ENCODE data around the gene LRRK1.

Gene LRRK1

GRCh38 chr15:100985401-100985800 is 66.2 kb downstream of the LRRK1 start:
- Histone ChIP-seq H3K27me3 (ENCODE audit: insufficient read depth, low read length) (no peaks in the 10 kb centered on the region), H3K36me3 (ENCODE audit: insufficient read depth, low read length) (peaks cover 86% of the 10 kb centered on the region), H3K4me3 (ENCODE audit: low read depth, low read length, poor library complexity, severe bottlenecking) (no peak overlapping the region), H2AFZ (ENCODE audit: low read length) (no peak overlapping the region), H3K9me2 (ENCODE audit: low read depth, low read length) (no peaks in the 10 kb centered on the region), H3K4me2 (ENCODE audit: low read length) (no peak overlapping the region), H3K9me3 (ENCODE audit: low read length) (no peaks in the 10 kb centered on the region), H3K27ac (ENCODE audit: low read depth, low read length, poor library complexity, severe bottlenecking) (no peak overlapping the region), H3K9ac (ENCODE audit: low read length) (no peak overlapping the region), H3K79me2 (ENCODE audit: insufficient read depth, low read length) (no peaks in the 10 kb centered on the region), H3F3A (ENCODE audit: insufficient read depth, low read length) (no peaks in the 10 kb centered on the region; the same call in 1 of the 2 replicates), H4K20me1 (ENCODE audit: insufficient read depth, low read length) (no peaks in the 10 kb centered on the region), H3K4me1 (ENCODE audit: insufficient read depth, low read length, severe bottlenecking) (peaks cover 12% of the 10 kb centered on the region)
- TF ChIP-seq EZH2 (IDR thresholded peaks at IDR 0.05; ENCODE audit: borderline replicate concordance, low read length) (no peak), CTCF (IDR thresholded peaks at IDR 0.05; ENCODE audit: low read length) (no peak)

GRCh38 chr15:100986158-100986896 is 67.2 kb downstream of the LRRK1 start:
- Histone ChIP-seq H3K9ac (ENCODE audit: low read length) (no peak overlapping the region), H3K4me1 (ENCODE audit: insufficient read depth, low read length, severe bottlenecking) (peaks cover 3% of the 10 kb centered on the region), H2AFZ (ENCODE audit: low read length) (no peak overlapping the region), H3K9me3 (ENCODE audit: low read length) (no peaks in the 10 kb centered on the region), H4K20me1 (ENCODE audit: insufficient read depth, low read length) (no peaks in the 10 kb centered on the region), H3K9me2 (ENCODE audit: low read depth, low read length) (no peaks in the 10 kb centered on the region), H3K27me3 (ENCODE audit: insufficient read depth, low read length) (no peaks in the 10 kb centered on the region), H3K27ac (ENCODE audit: low read depth, low read length, poor library complexity, severe bottlenecking) (no peak overlapping the region), H3K4me3 (ENCODE audit: low read depth, low read length, poor library complexity, severe bottlenecking) (no peak overlapping the region), H3K36me3 (ENCODE audit: insufficient read depth, low read length) (peaks cover 92% of the 10 kb centered on the region), H3K4me2 (ENCODE audit: low read length) (no peak overlapping the region), H3K79me2 (ENCODE audit: insufficient read depth, low read length) (no peaks in the 10 kb centered on the region), H3F3A (ENCODE audit: insufficient read depth, low read length) (no peaks in the 10 kb centered on the region; the same call in 1 of the 2 replicates)
- TF ChIP-seq CTCF (IDR thresholded peaks at IDR 0.05; ENCODE audit: low read length) (no peak), EZH2 (IDR thresholded peaks at IDR 0.05; ENCODE audit: borderline replicate concordance, low read length) (no peak)

- peaks cover 91% of the 10 kb centered on the region for H3K36me3 ChIP-seq (ENCODE audit: insufficient read depth, low read length)
Observed at GRCh38 chr15:100987143-100987542, 68.0 kb downstream of the LRRK1 start.

More at GRCh38 chr15:100987143-100987542, 68.0 kb downstream of the LRRK1 start:
- no peak overlapping the region for H3K4me3 ChIP-seq (ENCODE audit: low read depth, low read length, poor library complexity, severe bottlenecking)
- H3K9ac ChIP-seq (ENCODE audit: low read length) = no peak overlapping the region
- no peaks in the 10 kb centered on the region for H3K4me1 ChIP-seq (ENCODE audit: insufficient read depth, low read length, severe bottlenecking)
- H3K9me2 ChIP-seq (ENCODE audit: low read depth, low read length) = no peaks in the 10 kb centered on the region
- H3K4me2 ChIP-seq (ENCODE audit: low read length) = no peak overlapping the region
- TF ChIP-seq CTCF (IDR thresholded peaks at IDR 0.05; ENCODE audit: low read length) (no peak), EZH2 (IDR thresholded peaks at IDR 0.05; ENCODE audit: borderline replicate concordance, low read length) (no peak)
- H4K20me1 ChIP-seq (ENCODE audit: insufficient read depth, low read length) = no peaks in the 10 kb centered on the region
- H3F3A ChIP-seq (ENCODE audit: insufficient read depth, low read length) = no peaks in the 10 kb centered on the region; the same call in 1 of the 2 replicates
- no peaks in the 10 kb centered on the region for H3K27me3 ChIP-seq (ENCODE audit: insufficient read depth, low read length)
- no peaks in the 10 kb centered on the region for H3K9me3 ChIP-seq (ENCODE audit: low read length)
- H3K79me2 ChIP-seq (ENCODE audit: insufficient read depth, low read length) = no peaks in the 10 kb centered on the region
- H3K27ac ChIP-seq (ENCODE audit: low read depth, low read length, poor library complexity, severe bottlenecking) = no peak overlapping the region
- H2AFZ ChIP-seq (ENCODE audit: low read length) = no peak overlapping the region
